Loucy (cell line): ENCODE results near the gene LONP1.

Experiments used
- H2AFZ ChIP-seq: fragments of 200-600 bp; sonication (generic); 2 replicates; pipeline ENCODE4 v1.6.0; 2016; ENCODE audit warnings: antibody characterized with exemption, mild to moderate bottlenecking, low read length, moderate library complexity
- H3F3A ChIP-seq: fragments of 200-600 bp; 2 replicates; pipeline ENCODE4 v1.6.0; 2016; ENCODE audit warnings: antibody characterized with exemption, low read depth, mild to moderate bottlenecking
- H3K27me3 ChIP-seq: fragments of 200-600 bp; sonication (generic); 2 replicates; pipeline ENCODE4 v1.6.1; 2014; ENCODE audit warnings: low read length, mild to moderate bottlenecking; ENCODE audit not compliant: insufficient read depth, poor library complexity, severe bottlenecking
- H3K36me3 ChIP-seq: fragments of 200-600 bp; sonication (generic); 2 replicates; pipeline ENCODE4 v1.6.1; 2016; ENCODE audit warnings: low read length; ENCODE audit not compliant: insufficient read depth
- H3K4me1 ChIP-seq: fragments of 200-600 bp; sonication (generic); 2 replicates; pipeline ENCODE4 v1.5.1; 2014; ENCODE audit warnings: low read length, mild to moderate bottlenecking; ENCODE audit not compliant: insufficient read depth, poor library complexity, severe bottlenecking
- H3K4me2 ChIP-seq: fragments of 200-600 bp; sonication (generic); 2 replicates; pipeline ENCODE4 v1.6.0; 2014; ENCODE audit warnings: antibody characterized with exemption, low read length, low read depth, mild to moderate bottlenecking; ENCODE audit not compliant: poor library complexity, severe bottlenecking
- H3K4me3 ChIP-seq: fragments of 200-600 bp; sonication (generic); 2 replicates; pipeline ENCODE4 v1.5.1; 2014; ENCODE audit warnings: low read length, mild to moderate bottlenecking, mixed read lengths; ENCODE audit not compliant: poor library complexity, severe bottlenecking
- H3K79me2 ChIP-seq: fragments of 200-600 bp; sonication (generic); 2 replicates; pipeline ENCODE4 v1.6.1; 2014; ENCODE audit warnings: low read length; ENCODE audit not compliant: insufficient read depth
- H3K9ac ChIP-seq: fragments of 200-600 bp; sonication (generic); 2 replicates; pipeline ENCODE4 v1.6.0; 2014; ENCODE audit warnings: mild to moderate bottlenecking, low read depth, low read length, moderate library complexity; ENCODE audit not compliant: poor library complexity, severe bottlenecking
- H3K9me2 ChIP-seq: fragments of 200-600 bp; sonication (generic); replicated peaks from 2 replicates; pipeline ENCODE4 v1.6.1; 2016; ENCODE audit warnings: low read depth, low read length, mixed read lengths
- H3K9me3 ChIP-seq: fragments of 200-600 bp; sonication (generic); 2 replicates; pipeline ENCODE4 v1.6.1; 2014; ENCODE audit warnings: mild to moderate bottlenecking, antibody characterized with exemption, low read length, low read depth; ENCODE audit not compliant: insufficient read depth
- H4K20me1 ChIP-seq: fragments of 200-600 bp; sonication (generic); 2 replicates; pipeline ENCODE4 v1.6.0; 2014; ENCODE audit warnings: antibody characterized with exemption, low read length, mild to moderate bottlenecking; ENCODE audit not compliant: insufficient read depth, poor library complexity, severe bottlenecking
- EZH2phosphoT487 ChIP-seq: fragments of 200-600 bp; IDR thresholded peaks from 2 replicates; pipeline ENCODE4 v1.6.1; 2018; ENCODE audit warnings: antibody characterized with exemption, mild to moderate bottlenecking, moderate library complexity, borderline replicate concordance
- TF ChIP-seq, protein P1 (sequence below): fragments of 200-600 bp; sonication (generic); conservative IDR thresholded peaks from 2 replicates; pipeline ENCODE4 v1.5.1; 2014; ENCODE audit warnings: mild to moderate bottlenecking, antibody characterized with exemption, low read length

LONP1 gene

GRCh38 chr19:5645409-5645808, 74.5 kb downstream of the LONP1 start:
- Histone ChIP-seq H2AFZ (no peak overlapping the region), H3K9me2 (no peaks in the 10 kb centered on the region), H3K4me1 (no peaks in the 10 kb centered on the region), H4K20me1 (peaks cover 72% of the 10 kb centered on the region), H3K79me2 (peaks cover 62% of the 10 kb centered on the region), H3F3A (no peaks in the 10 kb centered on the region), H3K4me3 (no peak overlapping the region), H3K4me2 (no peak overlapping the region), H3K27me3 (no peaks in the 10 kb centered on the region), H3K9ac (no peak overlapping the region), H3K9me3 (no peaks in the 10 kb centered on the region), H3K36me3 (peaks cover 88% of the 10 kb centered on the region)
- TF ChIP-seq EZH2phosphoT487 = no peak
- TF ChIP-seq, protein P1, sequence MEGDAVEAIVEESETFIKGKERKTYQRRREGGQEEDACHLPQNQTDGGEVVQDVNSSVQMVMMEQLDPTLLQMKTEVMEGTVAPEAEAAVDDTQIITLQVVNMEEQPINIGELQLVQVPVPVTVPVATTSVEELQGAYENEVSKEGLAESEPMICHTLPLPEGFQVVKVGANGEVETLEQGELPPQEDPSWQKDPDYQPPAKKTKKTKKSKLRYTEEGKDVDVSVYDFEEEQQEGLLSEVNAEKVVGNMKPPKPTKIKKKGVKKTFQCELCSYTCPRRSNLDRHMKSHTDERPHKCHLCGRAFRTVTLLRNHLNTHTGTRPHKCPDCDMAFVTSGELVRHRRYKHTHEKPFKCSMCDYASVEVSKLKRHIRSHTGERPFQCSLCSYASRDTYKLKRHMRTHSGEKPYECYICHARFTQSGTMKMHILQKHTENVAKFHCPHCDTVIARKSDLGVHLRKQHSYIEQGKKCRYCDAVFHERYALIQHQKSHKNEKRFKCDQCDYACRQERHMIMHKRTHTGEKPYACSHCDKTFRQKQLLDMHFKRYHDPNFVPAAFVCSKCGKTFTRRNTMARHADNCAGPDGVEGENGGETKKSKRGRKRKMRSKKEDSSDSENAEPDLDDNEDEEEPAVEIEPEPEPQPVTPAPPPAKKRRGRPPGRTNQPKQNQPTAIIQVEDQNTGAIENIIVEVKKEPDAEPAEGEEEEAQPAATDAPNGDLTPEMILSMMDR = no peak

- H3K9ac ChIP-seq = no peak overlapping the region
- H3K9me2 ChIP-seq = no peaks in the 10 kb centered on the region
- no peaks in the 10 kb centered on the region for H3K9me3 ChIP-seq
- H3K79me2 ChIP-seq = peaks cover 76% of the 10 kb centered on the region
- H4K20me1 ChIP-seq = peaks cover 81% of the 10 kb centered on the region
- H3K4me1 ChIP-seq = no peaks in the 10 kb centered on the region
- H3F3A ChIP-seq = no peaks in the 10 kb centered on the region
- no peak for TF ChIP-seq EZH2phosphoT487
- TF ChIP-seq, protein P1 = no peak
- H3K4me2 ChIP-seq = no peak overlapping the region
- peaks cover 80% of the 10 kb centered on the region for H3K36me3 ChIP-seq
- H3K4me3 ChIP-seq = no peak overlapping the region
- H2AFZ ChIP-seq = no peak overlapping the region
- no peaks in the 10 kb centered on the region for H3K27me3 ChIP-seq
Observed at GRCh38 chr19:5644037-5644436, 75.9 kb downstream of the LONP1 start.

GRCh38 chr19:5643060-5643459, 76.9 kb downstream of the LONP1 start:
- H3K9me2 ChIP-seq = no peaks in the 10 kb centered on the region
- no peak overlapping the region for H3K9ac ChIP-seq
- TF ChIP-seq, protein P1 = no peak
- TF ChIP-seq EZH2phosphoT487 = no peak
- H4K20me1 ChIP-seq = peaks cover 87% of the 10 kb centered on the region
- peaks cover 85% of the 10 kb centered on the region for H3K79me2 ChIP-seq
- H3K36me3 ChIP-seq = peaks cover 78% of the 10 kb centered on the region
- H3K27me3 ChIP-seq = no peaks in the 10 kb centered on the region
- no peak overlapping the region for H2AFZ ChIP-seq
- no peak overlapping the region for H3K4me2 ChIP-seq
- H3K9me3 ChIP-seq = no peaks in the 10 kb centered on the region
- no peaks in the 10 kb centered on the region for H3K4me1 ChIP-seq
- H3F3A ChIP-seq = no peaks in the 10 kb centered on the region
- no peak overlapping the region for H3K4me3 ChIP-seq
